Caco-2 (cell line): ENCODE measurements around the gene RBM4B. TPM values are rescaled to one million over a fixed set of nuclear protein-coding genes. Genes with fewer than 3 reads are reported as not detected.

Source experiments
- BruUV-seq: library from RNA; stranded (reverse); fragments of 400-500 nt; replicated peaks from 2 replicates; lab custom pipeline; 2021; lab: Mats Ljungman, UMichigan
- CTCF ChIA-PET: fragments of 300-600 bp; sonication (Branson Sonifier 250); formaldehyde crosslinking; loops from one replicate; lab custom pipeline; 2022; ENCODE audit warnings: antibody characterized with exemption; lab: Charles Lee
- POLR2A ChIA-PET: fragments of 300-600 bp; sonication (Branson Sonifier 250); formaldehyde crosslinking; loops from one replicate; lab custom pipeline; 2022; ENCODE audit warnings: antibody characterized with exemption; lab: Charles Lee
- DNase-seq, 2 experiments: peaks; one replicate each; pipeline versions ENCODE4 v3.0.0 to v3.0.0-alpha.2; 2020 to 2022
- H3K27me3 ChIP-seq: replicated peaks from 2 replicates; pipeline ENCODE4 v1.6.0; 2011; ENCODE audit warnings: low read length; ENCODE audit not compliant: control insufficient read depth, insufficient read depth
- H3K36me3 ChIP-seq: 2 replicates; pipeline ENCODE4 v1.5.1; 2011; ENCODE audit warnings: low read length; ENCODE audit not compliant: control insufficient read depth, insufficient read depth
- H3K4me1 ChIP-seq: fragments of 250-450 bp; sonication (Bioruptor Pico); 2 replicates; pipeline ENCODE4 v1.5.1; 2020; ENCODE audit warnings: mild to moderate bottlenecking
- H3K4me3 ChIP-seq: 2 replicates; pipeline ENCODE4 v1.5.1; 2011; ENCODE audit warnings: low read depth, mild to moderate bottlenecking, control low read depth, low read length
- H3K9me3 ChIP-seq: fragments of 250-450 bp; sonication (Bioruptor Pico); 2 replicates; pipeline ENCODE4 v1.5.1; 2020; ENCODE audit warnings: mild to moderate bottlenecking, moderate library complexity
- H3K27ac Mint-ChIP-seq: one replicate; pipeline ENCODE4 v1.8.0; 2022; ENCODE audit warnings: mixed read lengths; ENCODE audit not compliant: unreplicated experiment
- H3K27me3 Mint-ChIP-seq: one replicate; pipeline ENCODE4 v1.8.0; 2022; ENCODE audit warnings: mixed read lengths; ENCODE audit not compliant: insufficient read depth, unreplicated experiment
- H3K36me3 Mint-ChIP-seq: one replicate; pipeline ENCODE4 v1.8.0; 2022; ENCODE audit warnings: mild to moderate bottlenecking, mixed read lengths; ENCODE audit not compliant: insufficient read depth, unreplicated experiment
- H3K4me1 Mint-ChIP-seq: one replicate; pipeline ENCODE4 v1.8.0; 2022; ENCODE audit warnings: low read depth, mixed read lengths; ENCODE audit not compliant: unreplicated experiment
- H3K4me3 Mint-ChIP-seq: one replicate; pipeline ENCODE4 v1.8.0; 2022; ENCODE audit warnings: mild to moderate bottlenecking, moderate library complexity, mixed read lengths; ENCODE audit not compliant: unreplicated experiment
- H3K9me3 Mint-ChIP-seq: one replicate; pipeline ENCODE4 v1.8.0; 2022; ENCODE audit warnings: mixed read lengths; ENCODE audit not compliant: unreplicated experiment
- CTCF ChIP-seq, 2 experiments: fragments of 200-600 bp in 1 of 2; IDR thresholded peaks; 1 replicate in 1 of 2; 2 replicates in 1 of 2; pipeline versions ENCODE4 v1.5.1 to v1.8.0; 2011 to 2022; ENCODE audit warnings: antibody characterized with exemption in 1 of 2, control low read depth in 1 of 2, inconsistent platforms in 1 of 2, low read depth in 1 of 2, low read length in 1 of 2, mild to moderate bottlenecking in 1 of 2, moderate library complexity in 1 of 2; ENCODE audit not compliant: insufficient read depth in 1 of 2, severe bottlenecking in 1 of 2, unreplicated experiment in 1 of 2
- intact Hi-C: fragments of 100-400 bp; cut with micrococcal nuclease; formaldehyde crosslinking; loops from one replicate; pipeline ENCODE4 v1.10.0; 2022; ENCODE audit not compliant: unreplicated experiment
- total RNA-seq: library from RNA; stranded (reverse); gene quantifications from 2 replicates; pipeline ENCODE4 v1.2.3, GENCODE V29; 2022

Gene RBM4B
- total RNA-seq, 1 experiment from 2014 or later: 45.8 TPM

- no peaks in the 10 kb centered on the region for H3K9me3 ChIP-seq
- POLR2A ChIA-PET: no interaction called here
- H3K4me1 ChIP-seq: peaks cover 9% of the 10 kb centered on the region
- BruUV-seq: no TSS peak
- H3K4me3 ChIP-seq: no peak overlapping the region
- Mint-ChIP-seq H3K27ac (no peak overlapping the region), H3K27me3 (no peaks in the 10 kb centered on the region), H3K9me3 (no peaks in the 10 kb centered on the region), H3K4me3 (no peak overlapping the region), H3K4me1 (no peaks in the 10 kb centered on the region), H3K36me3 (peaks cover 27% of the 10 kb centered on the region)
- no peak for DNase-seq
- H3K27me3 ChIP-seq: no peaks in the 10 kb centered on the region
- no peak for TF ChIP-seq CTCF (IDR thresholded peaks at IDR 0.05; ENCODE audit: insufficient read depth in 1 of 2, low read depth in 1 of 2, low read length in 1 of 2, severe bottlenecking in 1 of 2, unreplicated experiment in 1 of 2)
- CTCF ChIA-PET: no interaction called here
- intact Hi-C loops: no loop called here
- H3K36me3 ChIP-seq: peaks cover 5% of the 10 kb centered on the region; the same call in 1 of the 2 replicates
These were observed 20.8 kb upstream of the RBM4B start for GRCh38 chr11:66698491-66698890.

GRCh38 chr11:66697988-66698387 is 20.3 kb upstream of the RBM4B start:
- Mint-ChIP-seq H3K4me1 (no peaks in the 10 kb centered on the region), H3K36me3 (peaks cover 32% of the 10 kb centered on the region), H3K27ac (no peak overlapping the region), H3K27me3 (no peaks in the 10 kb centered on the region), H3K9me3 (no peaks in the 10 kb centered on the region), H3K4me3 (no peak overlapping the region)
- Histone ChIP-seq H3K36me3 (peaks cover 5% of the 10 kb centered on the region; the same call in 1 of the 2 replicates), H3K4me3 (no peak overlapping the region), H3K9me3 (no peaks in the 10 kb centered on the region), H3K27me3 (no peaks in the 10 kb centered on the region), H3K4me1 (peaks cover 9% of the 10 kb centered on the region)
- CTCF ChIA-PET: no interaction called here
- no TSS peak for BruUV-seq
- no peak for DNase-seq
- POLR2A ChIA-PET: no interaction called here
- intact Hi-C loops: no loop called here
- TF ChIP-seq CTCF (IDR thresholded peaks at IDR 0.05; ENCODE audit: insufficient read depth in 1 of 2, low read depth in 1 of 2, low read length in 1 of 2, severe bottlenecking in 1 of 2, unreplicated experiment in 1 of 2): no peak

GRCh38 chr11:66696146-66696545 is 18.5 kb upstream of the RBM4B start:
- peaks cover 9% of the 10 kb centered on the region for H3K4me1 ChIP-seq
- no peaks in the 10 kb centered on the region for H3K27me3 ChIP-seq
- no peak for TF ChIP-seq CTCF (IDR thresholded peaks at IDR 0.05; ENCODE audit: insufficient read depth in 1 of 2, low read depth in 1 of 2, low read length in 1 of 2, severe bottlenecking in 1 of 2, unreplicated experiment in 1 of 2)
- Mint-ChIP-seq H3K27ac (no peak overlapping the region), H3K4me1 (no peaks in the 10 kb centered on the region), H3K4me3 (no peak overlapping the region), H3K27me3 (no peaks in the 10 kb centered on the region), H3K9me3 (no peaks in the 10 kb centered on the region), H3K36me3 (peaks cover 41% of the 10 kb centered on the region)
- intact Hi-C loops: no loop called here
- peaks cover 5% of the 10 kb centered on the region; the same call in 1 of the 2 replicates for H3K36me3 ChIP-seq
- BruUV-seq: no TSS peak
- no peaks in the 10 kb centered on the region for H3K9me3 ChIP-seq
- ChIA-PET CTCF (interaction anchor here (1.2 to 1.6 kb wide), 2 partner anchors 18 to 19 kb away, joined by 4 read pairs; partner anchors contain the start of gene RBM4B), POLR2A (no interaction called here)
- H3K4me3 ChIP-seq: no peak overlapping the region
- no peak for DNase-seq
